KOPT-K1 (cell line): ENCODE data around the gene STIMATE.

Source experiments
- H3K27ac ChIP-seq: fragments of 200-600 bp; sonication (generic); 2 replicates; pipeline ENCODE4 v1.5.1; 2016; ENCODE audit warnings: antibody characterized with exemption, mild to moderate bottlenecking, low read depth, low read length; ENCODE audit not compliant: poor library complexity, severe bottlenecking
- H3K36me3 ChIP-seq: fragments of 200-600 bp; sonication (generic); 2 replicates; pipeline ENCODE4 v1.5.1; 2017; ENCODE audit warnings: antibody characterized with exemption, mild to moderate bottlenecking, low read length, moderate library complexity; ENCODE audit not compliant: insufficient read depth
- H3K9me3 ChIP-seq: fragments of 200-600 bp; sonication (generic); 2 replicates; pipeline ENCODE4 v1.5.1; 2017; ENCODE audit warnings: antibody characterized with exemption, low read length, mild to moderate bottlenecking; ENCODE audit not compliant: insufficient read depth, poor library complexity, severe bottlenecking

Gene STIMATE

DNA sequence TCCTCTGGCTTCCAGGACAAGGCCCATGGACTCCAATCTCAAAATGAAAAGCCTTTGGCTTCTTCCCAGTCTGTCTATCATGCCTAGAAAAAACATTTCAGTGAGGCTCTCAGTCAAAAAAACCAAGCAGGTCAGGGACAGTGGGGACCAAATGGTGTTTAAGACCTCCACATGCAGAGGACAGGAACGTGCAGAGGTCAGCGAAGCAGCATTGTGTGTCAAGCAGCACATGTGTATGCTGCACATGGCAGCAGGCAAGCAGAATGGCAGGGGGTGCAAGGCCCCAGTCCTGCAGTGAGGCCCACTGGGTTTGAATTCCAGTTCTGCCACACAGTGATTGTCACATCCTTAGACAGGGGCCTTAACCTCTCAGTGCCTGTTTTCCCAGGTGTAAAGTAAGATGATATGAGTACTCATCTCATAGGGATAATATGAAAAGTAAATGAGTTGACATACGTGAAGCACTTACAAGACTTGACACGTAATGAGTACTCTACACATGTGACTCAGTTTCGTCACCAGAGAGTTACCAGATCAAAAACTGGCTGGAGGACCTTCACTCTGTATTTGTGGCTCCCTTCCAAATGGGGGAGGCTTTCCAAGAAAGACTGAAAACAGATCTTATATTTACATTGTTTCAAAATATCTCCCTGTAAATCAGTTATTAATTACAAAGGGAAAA, 11.2 kb downstream of the STIMATE start:
- Histone ChIP-seq H3K9me3 (peaks cover 4% of the 10 kb centered on the region), H3K27ac (no peak overlapping the region), H3K36me3 (peaks cover 22% of the 10 kb centered on the region; the same call in 1 of the 2 replicates)

DNA sequence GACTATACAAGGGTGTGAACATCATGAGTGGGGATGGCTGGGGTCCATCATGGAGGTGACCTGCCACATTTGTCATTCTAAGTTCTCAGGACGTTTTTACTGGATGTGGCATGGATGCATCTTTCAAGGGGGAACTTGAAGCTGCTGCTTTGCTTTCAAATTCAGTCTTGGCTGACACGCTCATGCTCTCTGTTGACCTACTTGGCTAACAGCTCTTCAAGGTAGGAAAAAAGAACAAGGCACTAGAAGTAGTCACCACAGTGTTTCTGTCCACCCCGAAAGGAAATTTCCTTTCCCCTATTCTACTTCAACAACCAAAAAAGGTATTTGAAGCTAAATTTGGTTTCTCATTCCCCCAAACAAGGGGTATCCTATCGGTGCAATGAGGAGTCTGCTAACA, 15.0 kb downstream of the STIMATE start:
- no peak overlapping the region for H3K27ac ChIP-seq
- peaks cover 4% of the 10 kb centered on the region for H3K9me3 ChIP-seq
- H3K36me3 ChIP-seq: peaks cover 22% of the 10 kb centered on the region; the same call in 1 of the 2 replicates

DNA sequence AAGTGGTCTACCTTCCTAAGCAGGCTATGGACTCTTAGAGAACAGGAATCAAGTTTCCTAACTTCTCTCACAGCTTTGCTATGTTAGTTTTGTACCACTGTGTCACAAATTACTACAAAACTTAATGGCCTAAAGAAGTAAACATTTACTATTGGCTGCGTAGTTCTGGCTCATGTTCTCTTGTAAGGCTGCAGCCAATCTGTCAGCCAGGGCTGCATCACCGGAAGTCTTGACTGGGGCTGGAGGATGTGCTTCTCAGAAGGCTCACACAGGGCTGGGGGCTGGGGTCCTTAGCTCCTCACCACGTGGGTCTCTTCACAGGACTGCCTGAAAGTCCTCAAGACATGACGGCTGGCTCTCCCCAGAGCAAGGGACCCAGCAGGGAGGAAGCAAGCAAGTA, 15.5 kb downstream of the STIMATE start:
- Histone ChIP-seq H3K36me3 (peaks cover 22% of the 10 kb centered on the region; the same call in 1 of the 2 replicates), H3K27ac (no peak overlapping the region), H3K9me3 (peaks cover 4% of the 10 kb centered on the region)

DNA sequence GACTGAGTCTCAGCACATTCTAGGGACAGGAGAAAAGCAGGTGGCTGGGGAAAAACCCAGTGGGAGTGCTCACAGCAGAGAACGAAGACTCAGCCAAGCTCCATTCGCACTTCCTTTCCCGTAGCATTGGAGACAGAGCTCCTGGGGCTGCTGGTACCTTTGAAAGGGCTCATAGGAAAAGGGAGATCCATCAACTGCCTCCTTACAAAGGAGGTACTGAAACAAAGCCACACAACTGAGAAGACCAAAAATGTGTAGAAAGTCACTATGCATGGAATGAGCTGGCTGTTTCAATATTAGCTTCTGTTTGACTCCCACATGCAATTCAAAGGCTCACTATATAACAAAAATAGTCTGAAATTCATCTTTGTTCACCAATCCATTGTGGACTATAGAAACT, 16.9 kb downstream of the STIMATE start:
- Histone ChIP-seq H3K9me3 (peaks cover 4% of the 10 kb centered on the region), H3K27ac (no peak overlapping the region), H3K36me3 (peaks cover 8% of the 10 kb centered on the region; the same call in 1 of the 2 replicates)

DNA sequence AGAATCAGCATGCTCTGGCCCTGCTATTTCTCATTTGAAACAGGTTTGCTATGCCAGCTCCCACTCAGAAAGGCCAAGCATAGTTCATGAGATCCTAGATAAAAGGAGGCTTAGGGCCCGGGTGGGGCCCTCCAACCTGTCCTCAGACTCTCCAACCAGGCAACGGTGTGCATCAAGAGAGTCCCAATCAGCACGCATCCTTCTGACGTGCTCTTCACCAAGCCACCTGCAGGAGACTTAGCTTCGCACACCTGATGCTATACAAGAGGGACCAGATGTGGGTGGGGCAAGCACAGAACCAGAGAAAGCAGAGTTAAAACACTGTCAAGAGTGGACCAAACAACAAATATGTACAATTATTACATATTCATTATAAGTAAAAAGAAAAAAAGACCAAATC, 17.3 kb downstream of the STIMATE start:
- Histone ChIP-seq H3K27ac (no peak overlapping the region), H3K36me3 (peaks cover 5% of the 10 kb centered on the region; the same call in 1 of the 2 replicates), H3K9me3 (peaks cover 4% of the 10 kb centered on the region)

DNA sequence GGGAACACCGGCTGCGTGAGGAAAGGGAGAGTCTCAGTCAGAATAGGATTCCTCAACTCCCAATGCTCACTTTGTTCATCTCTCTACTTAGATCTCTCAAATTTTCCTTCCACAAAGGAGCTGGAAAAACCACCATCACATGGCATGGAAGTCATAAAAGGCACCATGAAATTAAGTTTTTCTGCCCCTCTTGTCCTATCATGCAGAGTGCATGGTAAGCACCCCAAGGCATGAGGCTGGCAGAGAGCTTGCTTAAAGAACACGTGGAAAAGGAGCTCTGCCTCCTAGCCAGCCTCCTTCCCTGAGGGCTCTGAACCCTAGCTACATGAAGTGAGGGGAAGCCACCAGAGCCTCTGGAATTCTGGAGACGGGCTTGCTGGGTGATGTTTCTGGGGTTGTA, 17.8 kb downstream of the STIMATE start:
- Histone ChIP-seq H3K36me3 (peaks cover under 1% of the 10 kb centered on the region; the same call in 1 of the 2 replicates), H3K27ac (no peak overlapping the region), H3K9me3 (peaks cover 2% of the 10 kb centered on the region)

DNA sequence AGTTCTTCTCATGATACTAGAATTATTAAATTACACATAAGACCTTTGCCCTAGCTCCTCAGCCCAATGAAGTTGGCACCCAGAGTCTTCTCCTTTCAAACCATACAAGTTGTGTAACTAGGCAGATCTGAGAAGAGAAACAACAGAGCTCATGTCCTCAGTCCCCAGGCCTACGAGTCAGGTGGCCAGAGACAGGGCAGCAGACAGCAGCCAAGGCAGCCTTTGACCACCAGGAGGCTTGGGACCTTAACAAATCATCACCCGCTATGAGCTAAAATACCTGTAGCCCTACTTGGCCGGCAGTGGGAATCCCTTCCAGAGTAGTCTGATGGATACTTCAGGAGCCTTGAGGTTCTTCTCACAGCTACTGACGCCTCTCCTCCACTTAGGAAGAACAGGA, 18.3 kb downstream of the STIMATE start:
- no peak overlapping the region for H3K27ac ChIP-seq
- H3K36me3 ChIP-seq: no peaks in the 10 kb centered on the region
- H3K9me3 ChIP-seq: no peaks in the 10 kb centered on the region

DNA sequence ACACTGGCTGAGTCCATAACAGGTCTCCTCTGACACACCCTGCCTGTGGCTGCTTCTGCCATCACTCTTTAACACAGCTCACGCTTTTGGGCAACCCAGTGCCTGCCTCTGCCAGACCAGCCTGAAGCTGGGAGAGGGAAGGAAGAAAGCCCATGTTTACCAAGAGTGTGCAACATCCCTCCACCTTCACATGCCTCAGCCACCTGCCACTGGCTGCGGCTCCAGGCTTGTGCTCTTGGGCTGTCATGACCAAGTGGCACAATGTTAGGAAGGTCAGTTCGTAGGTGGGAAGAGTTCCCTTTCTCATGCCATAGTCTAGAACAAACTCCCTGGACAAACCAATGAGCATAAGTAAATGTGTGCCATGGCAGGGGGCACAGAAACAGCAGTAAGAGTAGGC, 20.3 kb downstream of the STIMATE start:
- no peak overlapping the region for H3K27ac ChIP-seq
- no peaks in the 10 kb centered on the region for H3K36me3 ChIP-seq
- H3K9me3 ChIP-seq: no peaks in the 10 kb centered on the region

DNA sequence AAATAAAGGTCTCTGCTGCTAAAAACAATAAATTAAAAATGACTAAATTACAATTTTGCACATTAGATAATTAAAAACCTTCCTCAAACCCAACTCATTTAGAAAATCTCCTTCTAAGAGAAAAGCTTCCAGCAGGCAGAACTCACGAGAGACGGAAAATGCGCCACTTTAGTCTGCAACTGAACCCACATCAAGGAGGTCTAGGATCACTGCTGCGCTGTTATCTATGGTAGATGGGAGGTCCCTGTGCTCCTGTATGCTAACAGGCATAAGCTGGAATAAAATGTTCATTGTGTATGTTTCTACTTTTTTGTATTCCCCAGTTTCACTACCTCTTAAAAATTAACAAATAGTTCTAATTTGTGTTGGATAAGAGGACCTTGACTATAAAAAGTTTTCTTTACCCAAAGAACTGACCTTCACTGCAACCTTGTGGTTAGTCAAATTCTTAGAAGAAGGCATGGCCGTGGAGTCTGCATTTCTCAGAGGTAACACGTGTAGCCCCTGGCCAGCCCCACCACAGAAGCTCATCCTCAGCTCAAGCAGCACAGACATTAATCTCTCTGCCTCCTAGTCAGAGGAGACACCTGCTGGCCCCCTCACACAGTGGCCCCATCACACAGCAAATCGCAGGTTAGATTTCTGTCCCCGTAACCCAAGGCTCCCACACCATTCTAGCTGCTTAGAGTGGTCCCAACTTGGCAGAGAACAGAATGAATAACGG, 22.3 kb downstream of the STIMATE start:
- peak overlapping the region; percentile 50 for H3K27ac ChIP-seq
- H3K36me3 ChIP-seq: no peaks in the 10 kb centered on the region
- no peaks in the 10 kb centered on the region for H3K9me3 ChIP-seq

DNA sequence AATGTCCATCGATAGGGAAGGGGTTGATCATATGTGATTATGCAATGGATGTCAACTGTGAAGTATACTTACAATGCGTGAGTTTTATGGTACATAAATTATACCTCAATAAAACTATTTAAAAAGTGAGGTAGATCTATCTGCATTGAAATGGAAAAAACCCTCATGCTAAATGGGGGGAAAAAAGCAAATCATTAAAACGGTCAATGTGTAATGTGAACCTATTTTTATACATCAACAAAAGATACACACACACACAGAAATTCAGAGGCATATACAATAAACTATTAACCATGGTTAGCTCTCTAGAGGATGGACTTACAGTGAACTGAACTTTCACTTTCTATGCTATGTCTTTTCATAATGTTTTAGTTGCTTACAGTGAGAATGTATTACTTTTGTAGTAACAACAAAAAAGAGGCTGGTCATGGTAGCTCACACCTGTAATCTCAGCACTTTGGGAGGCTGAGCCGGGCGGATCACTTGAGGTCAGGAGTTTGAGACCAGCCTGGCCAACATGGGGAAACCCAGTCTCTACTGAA, 23.1 kb downstream of the STIMATE start:
- peak overlapping the region; percentile 50 for H3K27ac ChIP-seq
- H3K36me3 ChIP-seq: no peaks in the 10 kb centered on the region
- H3K9me3 ChIP-seq: no peaks in the 10 kb centered on the region

DNA sequence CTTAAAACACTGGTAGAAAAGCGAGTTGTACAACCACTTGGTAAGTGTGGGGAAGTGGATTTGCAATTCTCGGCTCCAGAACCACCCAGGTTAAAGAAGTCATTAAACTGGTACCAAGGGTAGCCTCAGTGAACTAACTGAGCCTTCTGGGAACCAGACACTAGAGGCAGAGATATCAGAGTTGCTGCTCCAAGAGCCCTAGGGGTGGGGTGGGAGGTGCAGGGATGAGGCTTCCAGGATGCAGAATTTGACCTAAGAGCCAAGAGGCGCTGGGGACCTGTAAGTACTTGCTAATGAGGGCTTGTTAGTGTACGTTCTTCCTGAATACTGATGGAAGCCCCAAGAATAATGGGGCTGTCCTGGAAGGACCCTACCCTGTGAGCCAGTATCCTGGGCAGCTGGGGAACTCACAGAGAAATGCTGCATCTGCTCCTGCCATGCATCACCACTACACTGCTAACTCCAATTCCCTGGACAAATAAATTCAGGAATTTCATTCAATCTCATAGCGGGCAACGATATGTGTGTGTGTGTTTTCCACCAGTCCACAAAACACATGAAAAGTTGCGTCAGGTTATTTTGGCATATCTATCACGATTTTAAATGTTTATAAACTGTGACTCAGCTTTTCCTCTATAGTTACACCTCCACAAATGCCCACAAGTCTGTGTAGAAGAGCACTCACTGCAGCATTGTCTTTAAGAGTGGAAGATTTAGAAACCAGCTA, 23.8 kb downstream of the STIMATE start:
- no peaks in the 10 kb centered on the region for H3K36me3 ChIP-seq
- H3K27ac ChIP-seq: no peak overlapping the region
- no peaks in the 10 kb centered on the region for H3K9me3 ChIP-seq

DNA sequence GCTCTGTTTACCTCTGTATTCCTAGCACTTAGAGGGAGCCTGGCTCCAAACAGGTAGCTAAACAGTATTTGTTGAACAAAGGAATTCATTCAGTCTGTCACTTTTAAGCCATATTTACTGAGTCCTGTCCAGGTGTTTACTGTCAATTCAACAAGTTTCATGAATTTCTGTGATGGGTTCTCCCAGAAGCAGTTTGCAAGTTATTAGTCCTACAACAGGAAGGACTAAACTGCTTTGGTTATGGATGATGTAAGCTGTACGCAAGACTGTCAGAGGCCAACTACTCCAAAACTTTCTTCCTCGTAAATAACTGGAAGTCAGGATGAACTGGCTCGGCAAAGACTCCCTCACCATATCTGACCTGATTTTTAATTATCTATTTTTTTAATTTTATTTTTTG, 25.1 kb downstream of the STIMATE start:
- Histone ChIP-seq H3K9me3 (no peaks in the 10 kb centered on the region), H3K36me3 (no peaks in the 10 kb centered on the region), H3K27ac (no peak overlapping the region)

DNA sequence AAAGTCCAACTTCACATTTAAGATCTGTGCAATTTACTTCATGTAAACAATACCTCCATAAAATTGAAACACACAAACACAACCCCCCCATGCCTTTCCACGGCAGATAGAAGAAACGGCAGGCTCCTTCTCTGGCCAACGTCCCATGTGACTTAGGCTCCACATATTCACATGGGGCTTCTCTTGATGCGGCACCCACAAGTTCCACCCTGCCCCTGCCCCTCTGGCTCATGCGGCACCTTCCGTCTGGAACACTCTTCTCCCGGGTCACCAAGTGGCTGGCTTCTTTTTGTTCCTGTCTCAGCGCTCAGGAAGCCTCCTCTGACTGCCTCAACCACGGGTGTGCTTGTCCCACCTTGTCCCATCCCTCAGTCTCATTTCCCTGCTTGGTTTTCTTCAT, 25.6 kb downstream of the STIMATE start:
- no peaks in the 10 kb centered on the region for H3K36me3 ChIP-seq
- H3K9me3 ChIP-seq: no peaks in the 10 kb centered on the region
- H3K27ac ChIP-seq: no peak overlapping the region

DNA sequence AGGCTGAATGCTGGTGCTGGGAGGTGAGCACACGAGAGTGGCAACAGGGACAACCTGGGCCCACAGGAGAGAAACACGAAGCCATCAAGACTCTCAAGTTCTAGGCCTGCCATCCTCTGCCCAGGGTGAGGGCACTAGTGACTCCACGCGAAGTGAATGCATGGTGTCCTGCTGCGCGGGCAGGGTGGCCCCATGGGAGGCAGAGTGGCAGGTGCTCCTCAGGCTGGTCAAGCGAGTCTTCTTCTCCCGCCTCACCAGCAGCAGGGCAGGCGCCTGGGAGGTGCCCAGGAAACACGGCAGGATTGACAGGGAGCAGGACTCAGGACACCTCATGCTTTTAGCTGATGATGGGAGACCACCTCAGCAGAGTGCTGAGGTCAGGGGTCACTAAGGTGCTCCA, 26.9 kb downstream of the STIMATE start:
- H3K36me3 ChIP-seq: no peaks in the 10 kb centered on the region
- H3K27ac ChIP-seq: no peak overlapping the region
- H3K9me3 ChIP-seq: peaks cover 8% of the 10 kb centered on the region

DNA sequence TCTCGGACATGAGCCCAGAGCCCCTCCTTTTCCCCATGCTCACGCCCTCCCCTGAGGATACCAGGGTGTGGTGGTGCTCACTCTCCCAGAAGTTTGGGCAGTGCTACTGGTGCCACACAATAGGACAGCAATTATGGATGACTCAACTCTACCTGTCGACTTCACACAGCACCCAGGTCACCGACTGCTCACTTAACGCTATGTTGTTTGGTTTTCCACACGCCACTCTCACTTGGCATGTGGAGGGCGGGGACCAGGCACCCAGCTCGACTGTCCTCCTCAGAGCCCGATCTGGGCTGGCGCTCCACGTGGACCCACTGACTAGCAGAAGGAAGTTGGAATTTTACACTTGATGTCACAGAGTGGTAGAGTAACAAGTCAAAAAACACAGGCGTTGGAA, 30.9 kb downstream of the STIMATE start:
- H3K36me3 ChIP-seq: no peaks in the 10 kb centered on the region
- no peak overlapping the region for H3K27ac ChIP-seq
- H3K9me3 ChIP-seq: peaks cover 36% of the 10 kb centered on the region
